Stimulated activated CD4-positive, alpha-beta T cell treated with anti-CD3 and anti-CD28 coated beads, Interleukin-12 subunit alpha, Interleukin-12 subunit beta, amount 100 ng/mL, for 24 hours (primary cell): ENCODE data around the gene GCNA.
A peak's percentile ranks its signal among the peaks of the same experiment; 100 is the strongest.

Experiments
- DNase-seq, 2 experiments: peaks; one replicate each; pipeline ENCODE4 v3.0.0-alpha.2; 2020; ENCODE audit warnings: low read depth in 2 of 2

Gene GCNA

GRCh38 chrX:71615954-71616353 lies 37.7 kb downstream of the GCNA start:
- no peak for DNase-seq

- no peak for DNase-seq
Observed at GRCh38 chrX:71616672-71617529, 38.7 kb downstream of the GCNA start.

- no peak for DNase-seq
Observed at GRCh38 chrX:71617742-71618141, 39.5 kb downstream of the GCNA start.

GRCh38 chrX:71618303-71618721 lies 40.1 kb downstream of the GCNA start, which contains the start of gene CXCR3:
Gene CXCR3 (minus strand): TSS chrX:71618511. CDS start chrX:71618449, 62 bp downstream.
- DNase-seq = peak; percentile 40 to 66

- DNase-seq = no peak
Observed at GRCh38 chrX:71618787-71619186, 40.5 kb downstream of the GCNA start.

GRCh38 chrX:71619193-71619592 lies 41.0 kb downstream of the GCNA start:
- peak; percentile 54 to 58 for DNase-seq

- no peak for DNase-seq
Observed at GRCh38 chrX:71619986-71620385, 41.7 kb downstream of the GCNA start.

GRCh38 chrX:71621603-71622002 lies 43.4 kb downstream of the GCNA start:
- DNase-seq = no peak

- no peak for DNase-seq
Observed at GRCh38 chrX:71622032-71622575, 43.9 kb downstream of the GCNA start.

- DNase-seq = peak; percentile 37 to 41
Observed at GRCh38 chrX:71622576-71623450, 44.6 kb downstream of the GCNA start.

- DNase-seq = no peak
Observed at GRCh38 chrX:71623714-71624113, 45.5 kb downstream of the GCNA start.

- DNase-seq = no peak
Observed at GRCh38 chrX:71625471-71625870, 47.2 kb downstream of the GCNA start.

- DNase-seq = no peak
Observed at GRCh38 chrX:71626576-71626975, 48.3 kb downstream of the GCNA start.

- no peak for DNase-seq
Observed at GRCh38 chrX:71627588-71628404, 49.6 kb downstream of the GCNA start.

- DNase-seq = no peak
Observed at GRCh38 chrX:71629467-71629866, 51.2 kb downstream of the GCNA start.

GRCh38 chrX:71632923-71633657 lies 54.9 kb downstream of the GCNA start:
- DNase-seq = no peak

GRCh38 chrX:71634366-71634765 lies 56.1 kb downstream of the GCNA start:
- DNase-seq = no peak

- DNase-seq = no peak
Observed at GRCh38 chrX:71636438-71637252, 58.4 kb downstream of the GCNA start.

- DNase-seq = no peak
Observed at GRCh38 chrX:71637253-71637618, 59.0 kb downstream of the GCNA start.

GRCh38 chrX:71637848-71638247 lies 59.6 kb downstream of the GCNA start:
- no peak for DNase-seq
